Osteoblast (primary cell): ENCODE measurements around the gene HSPA1L. TPM values are rescaled to one million over a fixed set of nuclear protein-coding genes. Genes with fewer than 3 reads are reported as not detected.
A peak's percentile ranks its signal among the peaks of the same experiment; 100 is the strongest.
"Not testable (repeated sequence)": the region's sequence is repeated elsewhere in the genome, so short reads cannot be mapped to it uniquely, and the experiment has no call there.

Source experiments
- DNase-seq: peaks from one replicate; pipeline ENCODE4 v3.0.0; 2011; ENCODE audit warnings: low spot score, mixed read lengths; ENCODE audit not compliant: insufficient read length; ENCODE audit errors: missing footprints
- H2AFZ ChIP-seq: 2 replicates; pipeline ENCODE4 v1.6.0; 2011; ENCODE audit warnings: mild to moderate bottlenecking, low read length
- H3K27ac ChIP-seq: 2 replicates; pipeline ENCODE4 v1.5.1; 2011; ENCODE audit warnings: mild to moderate bottlenecking, low read depth, low read length, moderate library complexity
- H3K27me3 ChIP-seq: 2 replicates; pipeline ENCODE4 v1.6.0; 2012; ENCODE audit warnings: mild to moderate bottlenecking, control low read depth, inconsistent platforms, low read length, moderate library complexity; ENCODE audit not compliant: insufficient read depth
- H3K36me3 ChIP-seq: 2 replicates; pipeline ENCODE4 v1.5.1; 2011; ENCODE audit warnings: mild to moderate bottlenecking, low read length, control low read depth, moderate library complexity; ENCODE audit not compliant: insufficient read depth
- H3K4me1 ChIP-seq: 2 replicates; pipeline ENCODE4 v1.5.1; 2011; ENCODE audit warnings: mild to moderate bottlenecking, low read length, control low read depth, moderate library complexity; ENCODE audit not compliant: insufficient read depth
- H3K4me2 ChIP-seq: 2 replicates; pipeline ENCODE4 v1.6.0; 2011; ENCODE audit warnings: mild to moderate bottlenecking, low read length; ENCODE audit not compliant: insufficient read depth
- H3K4me3 ChIP-seq: fragments of 200-600 bp; sonication (generic); 3 replicates; pipeline ENCODE4 v1.5.1; 2012; ENCODE audit warnings: mild to moderate bottlenecking, low read length, inconsistent platforms; ENCODE audit not compliant: insufficient read depth
- H3K79me2 ChIP-seq: 2 replicates; pipeline ENCODE4 v1.6.0; 2012; ENCODE audit warnings: mild to moderate bottlenecking, low read length, control low read depth, inconsistent platforms; ENCODE audit not compliant: insufficient read depth
- H3K9me3 ChIP-seq: 2 replicates; pipeline ENCODE4 v1.5.1; 2011; ENCODE audit warnings: low read depth, low read length, control low read depth
- H4K20me1 ChIP-seq: 2 replicates; pipeline ENCODE4 v1.6.0; 2012; ENCODE audit warnings: mild to moderate bottlenecking, low read length, control low read depth; ENCODE audit not compliant: insufficient read depth
- total RNA-seq: library from RNA; depleted of rRNA; stranded (reverse); fragments of >200 nt; gene quantifications from 2 replicates; pipeline ENCODE4 v1.2.3, GENCODE V29; 2012
- TF ChIP-seq, protein P1 (sequence below): IDR thresholded peaks from 2 replicates; pipeline ENCODE4 v1.5.1; 2011; ENCODE audit warnings: mild to moderate bottlenecking, low read depth, low read length, moderate library complexity; ENCODE audit errors: extremely low read depth

HSPA1L gene
- total RNA-seq, 1 donor: 0.72 TPM

DNA sequence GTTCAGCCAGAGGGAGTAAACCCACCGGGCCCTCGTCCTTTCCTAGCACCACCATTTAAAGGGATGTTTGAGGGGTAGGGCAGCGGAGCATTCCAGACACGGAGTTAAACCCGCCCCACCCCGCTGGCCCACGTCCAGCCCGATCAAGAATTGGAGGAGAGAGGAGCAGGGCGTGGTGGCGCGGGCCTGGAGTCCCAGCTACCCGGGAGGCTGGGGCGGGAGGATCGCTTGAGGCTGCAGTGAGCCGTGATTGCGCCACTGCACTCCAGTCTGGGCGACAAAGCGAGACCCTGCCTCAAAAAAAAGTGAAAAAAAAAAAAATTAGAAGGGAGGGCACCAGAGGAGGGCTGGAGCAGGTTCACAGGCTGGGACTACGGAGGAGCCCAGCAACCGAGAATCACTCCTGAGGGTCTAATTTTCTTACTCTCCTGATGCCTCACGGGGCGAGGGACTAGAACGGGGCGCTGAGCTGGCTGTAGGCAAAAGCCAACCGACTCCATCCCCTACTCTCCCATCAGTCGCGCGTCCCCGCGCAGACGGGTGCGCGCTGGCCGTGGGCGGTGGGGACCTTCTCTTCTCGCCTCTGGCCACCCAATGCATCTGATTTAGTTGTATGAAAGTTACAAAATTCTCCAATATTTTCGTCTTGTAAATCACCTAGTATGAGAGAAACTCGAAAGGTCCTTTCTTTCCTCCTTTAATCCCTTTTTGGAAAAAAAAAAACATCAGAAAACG, 6.4 kb upstream of the HSPA1L start:
- Histone ChIP-seq H3K79me2 (peaks cover 4% of the 10 kb centered on the region), H2AFZ (peak overlapping the region; percentile 88), H3K4me2 (peak overlapping the region; percentile 95), H4K20me1 (no peaks in the 10 kb centered on the region), H3K27ac (peak overlapping the region; percentile 91), H3K27me3 (no peaks in the 10 kb centered on the region), H3K4me1 (peaks cover 26% of the 10 kb centered on the region), H3K4me3 (peak overlapping the region; percentile 79), H3K9me3 (no peaks in the 10 kb centered on the region), H3K36me3 (no peaks in the 10 kb centered on the region)
- peak; percentile 88 for DNase-seq
- TF ChIP-seq, protein P1, sequence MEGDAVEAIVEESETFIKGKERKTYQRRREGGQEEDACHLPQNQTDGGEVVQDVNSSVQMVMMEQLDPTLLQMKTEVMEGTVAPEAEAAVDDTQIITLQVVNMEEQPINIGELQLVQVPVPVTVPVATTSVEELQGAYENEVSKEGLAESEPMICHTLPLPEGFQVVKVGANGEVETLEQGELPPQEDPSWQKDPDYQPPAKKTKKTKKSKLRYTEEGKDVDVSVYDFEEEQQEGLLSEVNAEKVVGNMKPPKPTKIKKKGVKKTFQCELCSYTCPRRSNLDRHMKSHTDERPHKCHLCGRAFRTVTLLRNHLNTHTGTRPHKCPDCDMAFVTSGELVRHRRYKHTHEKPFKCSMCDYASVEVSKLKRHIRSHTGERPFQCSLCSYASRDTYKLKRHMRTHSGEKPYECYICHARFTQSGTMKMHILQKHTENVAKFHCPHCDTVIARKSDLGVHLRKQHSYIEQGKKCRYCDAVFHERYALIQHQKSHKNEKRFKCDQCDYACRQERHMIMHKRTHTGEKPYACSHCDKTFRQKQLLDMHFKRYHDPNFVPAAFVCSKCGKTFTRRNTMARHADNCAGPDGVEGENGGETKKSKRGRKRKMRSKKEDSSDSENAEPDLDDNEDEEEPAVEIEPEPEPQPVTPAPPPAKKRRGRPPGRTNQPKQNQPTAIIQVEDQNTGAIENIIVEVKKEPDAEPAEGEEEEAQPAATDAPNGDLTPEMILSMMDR: no peak

DNA sequence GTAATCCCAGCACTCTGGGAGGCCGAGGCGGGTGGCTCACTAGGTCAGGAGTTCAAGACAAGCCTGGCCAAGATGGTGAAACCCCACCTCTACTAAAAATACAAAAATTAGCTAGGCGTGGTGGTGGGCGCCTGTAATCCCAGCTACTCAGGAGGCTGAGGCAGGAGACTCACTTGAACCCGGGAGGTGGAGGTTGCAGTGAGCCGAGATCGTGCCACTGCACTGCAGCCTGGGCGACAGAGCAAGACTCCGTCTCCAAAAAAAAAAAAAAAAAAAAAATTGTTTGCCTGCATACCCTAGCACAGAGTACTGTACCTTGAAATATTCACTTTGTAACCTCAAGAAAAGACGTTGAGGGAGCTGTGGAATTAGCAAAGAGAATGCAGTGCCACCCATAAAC, 5.3 kb upstream of the HSPA1L start:
- H2AFZ ChIP-seq, H3K27ac ChIP-seq, H3K9me3 ChIP-seq, H3K27me3 ChIP-seq, H4K20me1 ChIP-seq, H3K4me3 ChIP-seq, H3K4me2 ChIP-seq, H3K36me3 ChIP-seq, DNase-seq, H3K79me2 ChIP-seq: not testable (repeated sequence)
- peaks cover 23% of the 10 kb centered on the region for H3K4me1 ChIP-seq

DNA sequence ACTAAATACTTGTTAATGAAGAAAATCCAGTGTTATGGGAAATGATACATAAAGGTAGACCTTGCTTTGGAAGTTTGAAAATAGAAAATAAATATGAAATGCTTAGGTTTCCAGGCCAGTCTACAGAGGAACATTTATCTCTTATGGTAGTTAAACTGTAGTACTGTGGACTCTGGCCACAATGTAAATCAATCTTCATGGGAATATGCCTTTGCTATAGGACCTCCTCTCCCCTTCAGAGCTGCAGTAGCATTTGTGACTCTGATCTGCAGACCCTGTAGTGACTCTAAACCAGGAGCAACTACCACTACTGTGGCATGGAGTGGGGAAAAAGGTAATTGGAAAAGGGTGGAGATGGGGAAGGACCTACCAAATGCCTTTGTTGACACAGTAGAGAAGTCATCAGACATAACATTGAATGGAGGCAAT, 4.8 kb upstream of the HSPA1L start:
- no peaks in the 10 kb centered on the region for H3K9me3 ChIP-seq
- H3K4me2 ChIP-seq: no peak overlapping the region
- H3K27me3 ChIP-seq: no peaks in the 10 kb centered on the region
- DNase-seq: no peak
- TF ChIP-seq, protein P1: no peak
- no peak overlapping the region for H3K27ac ChIP-seq
- H4K20me1 ChIP-seq: no peaks in the 10 kb centered on the region
- H2AFZ ChIP-seq: no peak overlapping the region
- H3K4me3 ChIP-seq: no peak overlapping the region
- H3K36me3 ChIP-seq: no peaks in the 10 kb centered on the region
- peaks cover 4% of the 10 kb centered on the region for H3K79me2 ChIP-seq
- peaks cover 23% of the 10 kb centered on the region for H3K4me1 ChIP-seq

GRCh38 chr6:31817929-31818511, 2.9 kb upstream of the HSPA1L start:
- Histone ChIP-seq H3K27ac (peak overlapping the region; percentile 12), H3K4me1 (peaks cover 32% of the 10 kb centered on the region), H3K4me3 (peak overlapping the region; percentile 67), H3K4me2 (peak overlapping the region; percentile 85)
- DNase-seq: peak; percentile 78
- not testable (repeated sequence) for H3K27me3 ChIP-seq, H4K20me1 ChIP-seq, H3K9me3 ChIP-seq, H3K36me3 ChIP-seq, H2AFZ ChIP-seq, H3K79me2 ChIP-seq
